CD4-positive, alpha-beta T cell treated with Interleukin-4 for 1 hour (primary cell): ENCODE measurements around the gene HMCN2.

ENCODE experiments used
- DNase-seq, 2 donors: peaks; one replicate each; pipeline ENCODE4 v3.0.0-alpha.2; 2020 to 2022

The HMCN2 gene

GRCh38 chr9:130371196-130371966 lies 105.8 kb downstream of the HMCN2 start:
- no peak for DNase-seq

DNA sequence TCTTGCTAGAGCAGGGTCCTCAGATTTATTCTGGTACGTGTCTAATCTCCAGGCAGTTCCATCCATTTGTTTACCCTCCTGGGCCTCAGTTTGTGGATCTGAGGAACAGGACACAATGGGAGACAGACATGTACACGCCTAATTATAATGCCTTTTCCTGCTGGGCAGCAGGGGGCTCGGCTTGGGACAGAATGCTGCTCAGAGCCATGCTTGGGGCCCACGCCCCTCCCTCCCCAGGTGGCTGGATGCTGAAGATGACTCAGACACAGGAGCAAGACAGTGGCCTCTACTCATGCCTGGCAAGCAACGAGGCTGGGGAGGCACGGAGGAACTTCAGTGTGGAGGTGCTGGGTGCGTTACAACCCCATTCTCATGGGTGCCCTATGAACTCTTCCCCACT lies 106.5 kb downstream of the HMCN2 start:
- DNase-seq, result no peak

- DNase-seq, result no peak
Measured at GRCh38 chr9:130373679-130374325, 108.2 kb downstream of the HMCN2 start.

DNA sequence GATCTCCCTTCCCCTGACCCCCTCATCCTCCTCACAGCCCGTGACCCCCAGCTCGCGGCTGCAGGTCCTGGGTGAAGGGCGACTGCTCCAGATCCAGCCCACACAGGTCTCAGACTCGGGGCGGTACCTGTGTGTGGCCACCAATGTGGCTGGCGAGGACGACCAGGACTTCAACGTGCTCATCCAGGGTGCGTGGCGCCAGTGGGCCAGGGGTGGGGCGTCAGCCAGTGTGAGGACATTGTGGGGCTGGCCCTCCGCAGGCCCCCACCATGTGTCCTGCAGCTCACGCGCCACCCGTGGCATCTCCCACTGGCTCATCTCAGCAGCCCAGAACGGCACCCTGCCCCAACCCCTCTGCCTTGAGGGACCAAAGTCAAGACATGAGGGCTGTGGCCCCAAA lies 112.1 kb downstream of the HMCN2 start:
- no peak for DNase-seq

- DNase-seq, result no peak
Measured at GRCh38 chr9:130378875-130379648, 113.5 kb downstream of the HMCN2 start.

DNA sequence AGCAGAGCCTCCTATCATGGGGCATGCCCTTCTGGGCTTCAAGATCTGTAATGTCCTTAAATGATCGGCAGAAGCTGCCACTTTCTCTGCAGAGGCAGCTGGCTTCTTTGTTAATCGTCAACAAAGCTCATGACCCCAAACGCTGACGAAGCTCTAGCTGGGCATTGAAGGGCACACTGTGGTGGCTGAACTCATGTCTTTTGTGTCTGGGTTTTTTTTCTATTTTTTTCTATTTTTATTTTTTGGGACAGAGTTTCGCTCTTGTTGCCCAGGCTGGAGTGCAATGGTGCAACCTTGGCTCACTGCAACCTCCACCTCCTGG lies 114.0 kb downstream of the HMCN2 start:
- no peak for DNase-seq

GRCh38 chr9:130380920-130381469 lies 115.4 kb downstream of the HMCN2 start:
- no peak for DNase-seq

DNA sequence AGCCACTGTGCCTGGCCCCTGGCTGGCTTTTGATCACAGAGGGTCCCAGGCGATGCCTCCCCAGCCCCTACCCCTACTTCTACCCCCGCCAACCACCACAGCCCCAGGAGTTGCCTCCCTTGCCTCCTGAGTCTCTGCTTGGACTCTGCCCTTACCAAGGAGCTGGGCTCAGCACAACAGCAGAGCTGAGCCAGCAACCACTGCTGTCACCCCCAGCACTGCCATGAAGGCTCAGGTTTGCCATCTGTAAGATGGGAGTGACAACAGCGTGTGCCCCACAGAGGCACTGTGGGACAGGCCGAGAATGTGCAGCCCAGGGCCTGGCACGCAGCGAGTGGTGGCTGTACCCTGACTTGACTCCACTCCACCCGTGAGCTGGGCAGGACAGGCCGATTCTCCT lies 116.1 kb downstream of the HMCN2 start:
- no peak for DNase-seq

GRCh38 chr9:130382096-130382495 lies 116.5 kb downstream of the HMCN2 start:
- no peak for DNase-seq

DNA sequence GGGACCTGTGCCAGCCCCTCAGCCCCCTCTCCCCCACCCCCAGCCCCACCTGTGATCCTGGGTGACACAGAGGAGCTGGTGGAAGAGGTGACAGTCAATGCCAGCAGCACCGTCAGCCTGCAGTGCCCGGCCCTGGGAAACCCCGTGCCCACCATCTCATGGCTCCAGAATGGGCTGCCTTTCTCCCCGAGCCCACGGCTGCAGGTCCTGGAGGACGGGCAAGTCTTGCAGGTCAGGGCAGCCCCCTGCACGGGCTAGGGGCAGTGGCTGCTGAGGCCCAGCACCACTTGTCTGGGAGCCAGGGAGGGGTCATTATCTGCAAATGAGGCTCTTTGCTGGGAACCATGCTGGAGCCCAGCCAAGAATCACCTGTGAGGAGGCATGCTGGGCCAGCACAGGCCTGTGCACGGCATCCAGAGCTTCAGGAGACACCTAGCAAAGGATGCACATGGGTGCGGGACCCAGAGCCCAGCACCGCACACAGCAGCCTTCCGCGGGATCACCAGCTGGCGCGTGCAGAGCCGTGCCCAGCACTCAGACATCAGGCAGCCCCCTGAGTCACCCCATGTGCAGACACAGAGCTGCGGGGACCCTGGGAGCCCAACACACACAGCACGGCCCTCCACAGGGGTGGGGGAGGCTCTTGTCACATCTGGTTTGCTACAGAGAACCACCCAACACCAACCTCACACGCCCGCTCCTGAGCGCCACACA lies 117.2 kb downstream of the HMCN2 start:
- no peak for DNase-seq

DNA sequence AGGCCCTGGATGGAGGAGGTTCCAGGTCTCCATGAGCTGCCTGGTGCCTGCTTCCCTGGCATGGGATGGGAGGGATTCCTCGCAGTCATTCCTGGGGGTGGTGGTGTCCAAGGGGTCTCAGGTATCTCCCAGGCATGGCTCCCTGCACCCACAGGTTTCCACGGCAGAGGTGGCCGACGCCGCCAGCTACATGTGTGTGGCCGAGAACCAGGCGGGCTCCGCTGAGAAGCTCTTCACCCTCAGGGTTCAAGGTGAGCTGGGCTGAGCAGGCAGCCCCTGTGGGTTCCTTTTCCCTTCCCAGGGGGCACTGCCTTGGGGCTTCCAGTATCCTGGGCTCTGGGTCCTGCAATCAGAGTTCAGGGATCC lies 117.8 kb downstream of the HMCN2 start:
- no peak for DNase-seq

DNA sequence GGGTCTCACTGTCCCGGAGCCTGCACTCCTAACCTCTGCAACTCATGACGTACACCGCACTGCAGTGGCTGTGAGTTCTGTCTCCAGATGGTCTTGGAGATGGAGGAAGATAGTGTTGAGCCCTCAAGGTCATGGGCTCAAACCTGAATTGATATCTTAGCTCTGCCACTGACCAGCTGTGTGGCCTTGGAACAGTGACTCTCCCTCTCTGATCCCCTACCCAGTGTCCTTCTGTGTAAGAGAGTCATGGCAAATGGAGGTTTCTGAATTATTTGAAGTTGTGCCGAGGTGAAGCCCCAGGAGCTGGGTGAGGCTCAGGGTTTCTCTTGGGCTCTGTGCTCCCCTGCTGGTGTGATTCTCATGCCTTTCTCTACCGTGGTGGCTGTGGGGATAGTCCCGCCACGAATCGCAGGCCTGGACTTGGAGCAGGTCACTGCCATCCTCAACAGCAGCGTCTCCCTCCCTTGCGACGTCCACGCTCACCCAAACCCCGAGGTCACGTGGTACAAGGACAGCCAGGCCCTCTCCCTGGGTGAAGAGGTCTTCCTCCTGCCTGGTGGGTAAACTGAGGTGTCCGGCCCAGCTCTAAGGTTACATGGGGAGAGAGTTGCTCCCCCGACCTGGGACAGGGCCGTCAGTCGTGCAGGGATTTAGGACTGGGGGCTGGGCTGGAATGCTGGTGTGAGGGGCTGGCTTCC lies 118.6 kb downstream of the HMCN2 start:
- no peak for DNase-seq

GRCh38 chr9:130385257-130385656 lies 119.7 kb downstream of the HMCN2 start:
- no peak for DNase-seq

DNA sequence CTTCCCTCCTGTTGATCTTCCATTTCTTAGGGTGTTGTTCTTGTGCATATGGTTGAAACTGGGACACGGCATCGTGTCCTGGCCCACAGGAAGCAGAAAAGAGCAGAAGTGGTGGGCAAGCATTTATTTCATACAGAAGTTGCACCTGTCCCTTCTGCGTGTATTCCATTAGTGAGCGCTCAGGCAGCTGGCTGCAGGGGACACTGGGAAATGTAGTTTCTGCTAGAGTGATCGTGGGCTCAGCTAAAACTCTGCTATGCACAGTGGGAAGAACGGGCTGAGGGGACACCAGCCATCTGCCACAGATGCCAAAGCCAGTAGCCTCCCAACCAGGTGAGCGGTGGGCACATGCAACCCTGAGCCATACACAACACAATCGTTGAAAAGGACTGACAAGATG lies 121.8 kb downstream of the HMCN2 start:
- DNase-seq, result no peak

DNA sequence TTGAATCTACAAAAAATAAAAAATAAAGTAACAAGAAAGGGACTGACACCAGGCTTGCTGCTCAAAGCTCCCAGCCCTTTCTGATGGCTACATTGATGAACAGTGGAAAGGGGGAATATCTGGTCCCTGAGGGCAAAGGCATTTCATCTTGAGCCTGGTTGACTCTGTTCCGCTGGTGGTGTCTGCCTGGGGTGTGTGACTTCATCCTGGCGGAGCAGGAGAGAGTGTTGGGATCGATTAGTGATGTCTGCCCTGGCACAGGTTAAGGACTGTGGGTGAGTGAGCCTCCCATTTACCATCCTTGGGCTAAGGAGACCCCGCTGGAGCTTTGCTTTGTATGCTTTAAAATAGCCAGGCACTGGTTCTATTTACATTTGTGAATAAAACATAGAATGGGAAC lies 122.3 kb downstream of the HMCN2 start:
- DNase-seq, result no peak

DNA sequence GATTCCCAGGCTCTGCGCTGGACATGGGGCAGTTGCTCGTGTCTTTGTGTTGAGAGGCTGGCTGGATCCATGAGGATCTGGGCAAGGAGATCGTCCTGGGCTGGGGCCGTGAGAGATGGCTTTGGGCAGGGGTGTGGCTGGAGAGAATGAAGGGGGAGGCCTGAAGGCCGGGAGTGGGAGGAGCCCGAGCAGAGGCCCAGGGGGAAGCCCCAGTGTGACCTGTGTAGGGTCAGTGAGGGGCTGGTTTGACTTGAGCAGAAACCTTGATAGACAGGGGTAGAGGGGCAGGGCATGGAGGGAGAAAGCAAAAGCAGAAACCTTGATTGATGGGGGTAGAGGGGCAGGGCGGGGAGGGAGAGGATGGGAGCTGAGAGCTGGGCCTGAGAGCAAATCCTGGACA lies 124.8 kb downstream of the HMCN2 start:
- DNase-seq, result no peak

- DNase-seq, result no peak
Measured at GRCh38 chr9:130390986-130391385, 125.4 kb downstream of the HMCN2 start.

DNA sequence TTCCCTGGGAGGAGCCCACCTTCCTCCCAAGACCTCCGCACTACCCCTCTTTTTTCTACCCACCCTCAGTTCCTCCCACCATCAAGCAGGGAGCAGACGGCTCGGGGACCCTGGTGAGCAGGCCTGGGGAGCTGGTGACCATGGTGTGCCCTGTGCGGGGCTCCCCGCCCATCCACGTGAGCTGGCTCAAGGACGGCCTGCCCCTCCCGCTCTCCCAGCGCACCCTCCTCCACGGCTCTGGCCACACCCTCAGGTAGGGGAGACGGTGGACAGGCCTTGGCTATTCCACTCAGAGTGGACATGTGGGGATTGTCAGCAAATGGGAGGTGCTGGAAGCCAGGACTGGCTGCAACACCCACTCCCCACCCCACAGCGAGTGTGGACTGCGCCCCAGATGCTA lies 126.3 kb downstream of the HMCN2 start:
- no peak for DNase-seq

DNA sequence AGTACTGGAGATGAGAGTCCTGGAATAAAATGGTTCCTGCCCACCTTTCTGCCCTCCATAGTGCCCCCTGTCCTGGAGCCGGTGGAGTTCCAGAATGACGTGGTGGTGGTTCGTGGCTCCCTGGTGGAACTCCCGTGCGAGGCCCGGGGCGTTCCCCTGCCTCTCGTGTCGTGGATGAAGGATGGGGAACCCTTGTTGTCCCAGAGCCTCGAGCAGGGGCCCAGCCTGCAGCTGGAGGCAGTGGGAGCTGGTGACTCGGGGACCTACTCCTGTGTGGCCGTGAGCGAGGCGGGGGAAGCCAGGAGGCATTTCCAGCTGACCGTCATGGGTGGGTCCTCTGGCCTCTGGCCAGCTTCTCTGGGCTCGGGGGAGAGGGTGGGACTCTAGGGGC lies 128.1 kb downstream of the HMCN2 start:
- DNase-seq, result no peak

DNA sequence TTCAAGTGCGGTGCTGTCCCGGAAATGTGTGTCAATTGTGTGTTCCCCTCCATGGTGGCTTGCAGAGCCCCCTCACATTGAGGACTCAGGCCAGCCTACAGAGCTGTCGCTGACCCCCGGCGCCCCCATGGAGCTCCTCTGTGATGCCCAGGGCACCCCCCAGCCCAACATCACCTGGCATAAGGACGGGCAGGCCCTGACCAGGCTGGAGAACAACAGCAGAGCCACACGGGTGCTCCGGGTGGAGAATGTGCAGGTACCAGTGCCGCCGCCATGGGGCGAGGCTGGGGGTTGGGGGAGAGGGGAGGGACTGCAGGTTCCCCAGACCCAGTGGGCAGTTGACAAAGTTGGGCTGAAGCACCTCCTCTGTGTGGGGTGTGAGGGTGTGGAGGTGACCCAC lies 128.8 kb downstream of the HMCN2 start:
- DNase-seq, result no peak

DNA sequence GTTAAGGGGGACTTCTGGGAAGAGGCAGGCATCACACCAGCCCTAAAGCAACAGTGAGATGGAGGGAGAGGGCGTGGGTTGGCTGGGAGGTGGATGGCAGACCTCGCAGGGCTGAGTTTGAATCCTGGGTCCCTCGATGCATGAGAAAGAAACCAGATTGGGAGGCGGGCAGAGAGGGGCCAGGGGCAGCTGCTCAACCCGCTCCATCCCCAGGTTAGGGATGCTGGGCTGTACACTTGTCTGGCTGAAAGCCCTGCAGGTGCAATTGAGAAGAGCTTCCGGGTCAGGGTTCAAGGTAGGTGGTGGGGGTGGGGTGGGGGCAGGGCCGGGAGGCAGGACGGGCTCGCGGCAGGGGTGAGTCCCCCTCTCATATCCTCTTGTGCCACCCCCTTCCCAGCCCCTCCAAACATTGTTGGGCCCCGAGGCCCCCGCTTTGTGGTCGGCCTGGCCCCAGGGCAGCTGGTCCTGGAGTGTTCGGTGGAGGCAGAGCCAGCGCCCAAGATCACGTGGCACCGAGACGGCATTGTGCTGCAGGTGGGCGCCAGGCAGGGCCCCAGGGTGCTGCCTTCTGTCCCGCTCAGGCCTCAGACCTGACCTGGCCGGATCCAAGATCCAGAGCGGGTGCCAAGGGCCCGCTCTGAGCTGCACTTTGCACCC lies 129.4 kb downstream of the HMCN2 start:
- no peak for DNase-seq

- no peak for DNase-seq
Measured at GRCh38 chr9:130395810-130396435, 130.4 kb downstream of the HMCN2 start.
